G401 (cell line): Measurements from ENCODE around the gene RARG. TPM values are rescaled to one million over a fixed set of nuclear protein-coding genes. Genes with fewer than 3 reads are reported as not detected.

Source experiments
- DNase-seq: peaks from one replicate; pipeline ENCODE4 v3.0.0-alpha.2; 2015; ENCODE audit warnings: low spot score
- in situ Hi-C: cut with HindIII; loops from 2 replicates; pipeline ENCODE4 v1.10.0; 2016; ENCODE audit warnings: low sequenced_read_pairs, mixed read lengths
- total RNA-seq: library from RNA; depleted of rRNA; stranded (reverse); fragments of >200 nt; shearing (Covaris generic); gene quantifications from 2 replicates; pipeline ENCODE4 v1.2.3, GENCODE V29; 2014

RARG gene
- total RNA-seq, 1 experiment from 2014 or later: 48.6 TPM

DNA sequence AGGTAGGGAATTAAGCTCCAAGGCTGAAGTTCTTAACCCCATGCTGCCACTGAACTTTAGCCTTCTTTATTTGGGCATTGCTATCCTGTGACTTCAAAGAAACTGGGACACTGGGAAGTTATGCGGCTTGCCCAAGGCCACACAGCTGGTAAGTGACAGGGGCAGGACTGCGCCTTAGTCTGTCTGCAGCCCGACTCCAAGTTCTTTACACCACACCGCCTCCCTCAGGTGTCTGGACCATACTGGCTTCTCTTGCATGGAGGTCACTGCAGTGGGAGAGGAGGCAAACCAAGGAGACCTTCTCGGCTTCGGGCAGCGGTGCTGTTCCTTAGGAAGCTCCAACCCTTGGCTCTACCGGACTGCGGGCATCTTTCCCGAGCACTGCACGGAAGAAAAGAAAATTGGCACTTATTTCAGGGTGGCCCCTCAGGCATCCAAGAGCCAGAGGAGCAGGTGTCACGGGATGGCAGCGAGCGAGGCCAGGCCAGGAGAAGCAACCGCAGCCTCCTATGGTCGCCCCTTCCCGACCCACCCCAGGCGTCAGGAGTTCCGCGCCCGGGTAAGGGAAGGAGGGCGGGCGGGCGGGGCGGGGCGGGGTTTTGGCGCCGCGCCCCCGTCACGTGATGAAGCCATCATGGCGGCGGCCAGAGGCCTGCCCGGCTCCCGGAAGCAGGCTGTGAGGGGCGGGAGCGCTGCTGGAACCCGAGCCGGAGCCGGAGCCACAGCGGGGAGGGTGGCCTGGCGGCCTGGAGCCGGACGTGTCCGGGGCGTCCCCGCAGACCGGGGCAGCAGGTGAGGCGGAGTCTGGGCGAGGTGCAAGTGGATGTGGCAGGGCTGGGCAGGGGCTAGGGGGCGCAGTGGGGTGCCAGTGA lies 19.7 kb upstream of the RARG start:
- in situ Hi-C loops: no loop called here
- DNase-seq: peak; percentile 82

DNA sequence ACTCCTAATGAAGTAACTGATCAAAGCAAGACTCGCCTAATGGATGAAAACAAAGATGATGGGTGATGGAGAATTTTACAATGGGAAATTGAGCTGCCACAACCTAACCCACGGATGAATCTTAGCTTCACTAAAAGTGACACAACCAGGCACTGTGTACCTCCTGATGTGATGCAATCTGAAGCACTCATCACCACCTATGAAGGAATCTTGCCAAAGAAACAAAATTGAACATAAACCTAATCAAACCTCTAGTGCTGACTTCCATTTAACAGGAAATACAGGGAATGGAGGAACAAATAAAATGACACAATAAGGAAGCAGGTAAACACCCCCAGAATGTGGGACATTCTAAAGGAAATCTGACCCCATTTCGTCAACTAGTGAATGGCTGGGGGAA lies 13.3 kb upstream of the RARG start:
- DNase-seq: no peak
- in situ Hi-C loops: no loop called here

DNA sequence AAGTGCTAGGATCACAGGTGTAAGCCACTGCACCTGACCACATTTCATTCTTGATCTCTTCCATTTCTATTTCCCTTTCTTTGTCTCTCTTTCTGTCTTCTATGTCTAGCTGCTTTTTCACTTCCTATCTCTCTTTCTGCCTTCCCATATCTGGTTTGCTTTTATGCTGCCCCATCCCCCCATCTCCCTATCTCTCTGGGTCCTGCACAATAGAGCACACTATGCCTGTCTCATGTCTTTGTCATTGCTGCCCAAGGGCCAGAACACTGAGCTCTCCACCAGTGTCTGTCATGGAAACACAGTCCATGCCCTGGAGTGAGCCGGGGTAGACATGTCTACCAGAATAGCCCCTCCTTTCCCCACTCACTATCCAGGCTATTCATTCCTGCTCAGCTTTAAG lies 12.3 kb upstream of the RARG start:
- DNase-seq: no peak
- in situ Hi-C loops: no loop called here

DNA sequence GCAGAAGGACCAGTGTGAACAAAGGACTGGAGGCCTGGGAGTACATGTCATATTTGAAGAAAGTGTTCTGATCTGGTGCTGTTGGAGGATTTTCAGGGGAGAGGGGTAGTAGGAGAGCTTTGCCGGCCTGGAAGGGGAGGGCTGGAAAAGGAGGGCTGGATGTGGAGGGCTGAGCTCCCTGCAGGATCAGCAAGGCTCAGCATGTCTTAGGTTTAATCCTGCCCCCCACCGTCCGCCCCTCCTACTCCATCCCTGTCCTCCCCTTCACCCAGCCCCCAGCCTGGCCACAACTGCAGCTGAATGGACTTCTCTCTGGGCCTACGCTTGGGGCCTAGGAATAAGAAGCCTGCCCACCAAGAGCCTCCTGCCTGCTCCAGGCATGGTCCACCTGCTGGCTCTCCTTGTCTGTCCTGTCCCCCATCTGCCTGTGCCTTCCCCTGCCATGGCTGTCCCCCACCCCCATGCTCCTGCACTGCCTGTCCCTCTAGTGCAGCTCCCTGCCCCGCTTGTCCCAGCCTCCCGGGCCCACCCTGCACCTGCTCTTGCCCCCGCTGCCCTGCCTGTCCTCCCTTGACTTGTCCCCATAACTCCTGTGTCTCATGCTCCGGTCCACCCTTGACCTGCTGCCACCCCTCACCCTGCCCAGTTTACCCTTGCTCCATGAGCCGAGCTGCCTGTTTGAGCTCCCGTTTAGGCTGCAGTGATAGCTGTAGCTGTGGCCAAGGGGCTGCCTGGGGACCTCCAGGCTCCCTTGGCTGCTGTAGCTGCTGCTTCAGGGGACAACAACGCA lies 9.8 kb upstream of the RARG start:
- in situ Hi-C loops: no loop called here

DNA sequence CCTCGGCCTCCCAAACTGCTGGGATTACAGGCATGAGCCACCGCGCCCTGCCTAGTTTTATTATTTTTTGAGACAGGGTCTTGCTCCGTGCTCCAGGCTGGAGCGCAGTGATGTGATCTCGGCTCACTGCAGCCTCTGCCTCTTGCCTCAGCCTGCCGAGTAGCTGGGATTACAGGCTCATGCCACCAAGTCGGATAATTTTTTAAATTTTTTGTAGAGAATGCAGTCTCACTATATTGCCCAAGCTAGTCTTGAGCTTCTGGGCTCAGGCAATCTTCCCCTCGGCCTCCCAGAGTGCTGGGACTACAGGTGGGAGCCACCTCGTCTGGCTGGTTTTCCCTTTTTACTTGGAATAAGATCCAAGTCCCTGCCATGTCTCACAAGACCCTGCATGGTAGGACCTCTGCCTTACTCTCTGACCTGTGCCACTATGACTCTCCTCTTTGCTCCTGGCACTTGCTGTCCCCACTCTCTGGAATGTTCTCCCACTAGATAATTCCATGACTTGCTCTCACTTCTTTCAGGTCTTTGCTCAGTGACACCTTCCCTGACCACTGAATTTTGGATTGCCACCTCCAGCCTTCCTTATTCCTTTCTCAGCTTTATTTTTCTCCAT lies 7.7 kb upstream of the RARG start:
- DNase-seq: no peak
- in situ Hi-C loops: no loop called here

More for the DNA sequence above, 9.8 kb upstream of the RARG start:
- DNase-seq: no peak

DNA sequence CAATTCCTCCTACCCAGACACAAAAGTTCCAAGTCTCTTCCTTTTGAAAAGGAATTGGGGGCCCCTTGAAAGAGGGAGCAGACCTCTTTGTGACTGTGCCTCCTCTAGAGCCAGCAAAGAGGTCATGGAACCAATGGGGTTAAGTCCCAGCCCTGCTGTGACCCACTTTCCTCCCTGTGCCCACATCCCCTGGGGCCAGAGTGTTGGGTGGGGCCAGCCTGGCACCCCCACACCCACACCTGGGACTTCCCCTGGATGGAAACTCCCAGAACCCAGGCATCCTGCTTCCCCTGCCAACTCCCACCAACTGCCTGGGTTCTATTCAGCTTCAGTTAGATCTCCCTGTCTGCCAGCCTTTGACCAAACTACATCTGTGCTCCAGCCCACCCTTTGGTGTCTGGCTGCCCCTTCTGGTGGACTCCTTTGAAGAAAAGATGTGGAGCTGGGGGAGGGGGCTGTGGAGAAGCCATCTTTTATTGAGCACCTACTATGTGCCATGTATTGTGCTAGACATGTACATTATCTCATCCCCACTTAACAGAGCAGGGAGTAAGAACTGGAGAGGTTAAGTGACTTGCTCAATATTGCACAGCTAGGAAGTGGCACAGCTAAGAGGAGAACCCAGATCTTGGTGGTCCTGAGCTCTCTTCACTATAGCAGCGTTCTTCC lies 4.6 kb upstream of the RARG start:
- in situ Hi-C loops: no loop called here
- DNase-seq: no peak

DNA sequence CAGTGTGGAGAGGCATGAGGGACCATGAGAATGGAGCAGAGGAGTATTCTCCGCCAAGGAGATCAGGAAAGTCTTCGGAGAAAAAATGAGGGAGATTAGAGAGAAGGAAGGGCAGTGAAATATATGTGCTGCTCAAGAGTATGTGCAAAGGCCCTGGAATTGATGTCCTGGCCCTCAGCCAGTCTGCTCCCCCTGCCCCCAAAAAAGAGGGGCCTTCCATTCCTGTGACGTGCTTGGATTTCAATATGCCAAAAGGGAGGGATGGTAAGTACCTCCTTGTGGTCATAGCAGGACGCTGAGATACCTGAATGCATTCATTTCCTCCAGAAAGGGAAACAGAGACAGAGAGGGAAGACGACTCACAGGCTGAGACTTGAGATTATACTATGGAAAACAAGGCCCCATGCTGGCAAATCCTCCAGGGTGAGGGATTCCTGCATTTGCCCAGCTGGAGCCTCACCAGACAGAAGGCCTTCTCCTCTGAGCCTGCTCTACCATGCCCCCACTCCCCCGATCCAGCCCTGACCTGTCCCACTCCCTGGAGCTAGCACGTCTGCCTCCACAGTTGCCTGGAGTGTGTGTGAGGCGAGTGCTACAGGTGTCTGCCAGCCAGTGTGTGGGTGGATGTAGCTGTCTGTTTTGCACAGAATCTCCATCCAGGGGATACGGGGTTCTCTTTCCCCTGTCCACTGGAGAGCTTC lies 3.9 kb upstream of the RARG start:
- in situ Hi-C loops: no loop called here
- DNase-seq: no peak

DNA sequence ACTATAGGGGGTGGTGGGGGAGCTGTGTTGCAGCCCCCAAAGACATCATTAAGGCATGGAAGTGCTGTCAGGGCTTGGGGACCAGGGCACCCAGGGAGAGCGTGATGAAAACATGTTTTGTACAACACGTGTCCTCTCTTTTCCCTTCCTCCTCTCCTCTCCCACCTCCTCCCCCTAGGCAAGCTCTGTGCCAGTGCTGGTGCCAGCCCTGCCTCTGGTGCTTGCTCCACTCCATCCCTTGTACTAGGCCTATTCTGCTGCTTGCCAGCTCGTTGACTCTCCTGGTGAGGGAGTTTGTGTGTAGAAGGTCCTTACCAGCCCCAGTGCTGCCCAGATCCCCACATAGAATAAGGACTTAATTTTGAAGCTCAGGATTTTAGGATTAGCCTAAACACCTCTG lies 3.2 kb upstream of the RARG start:
- no peak for DNase-seq
- in situ Hi-C loops: no loop called here

DNA sequence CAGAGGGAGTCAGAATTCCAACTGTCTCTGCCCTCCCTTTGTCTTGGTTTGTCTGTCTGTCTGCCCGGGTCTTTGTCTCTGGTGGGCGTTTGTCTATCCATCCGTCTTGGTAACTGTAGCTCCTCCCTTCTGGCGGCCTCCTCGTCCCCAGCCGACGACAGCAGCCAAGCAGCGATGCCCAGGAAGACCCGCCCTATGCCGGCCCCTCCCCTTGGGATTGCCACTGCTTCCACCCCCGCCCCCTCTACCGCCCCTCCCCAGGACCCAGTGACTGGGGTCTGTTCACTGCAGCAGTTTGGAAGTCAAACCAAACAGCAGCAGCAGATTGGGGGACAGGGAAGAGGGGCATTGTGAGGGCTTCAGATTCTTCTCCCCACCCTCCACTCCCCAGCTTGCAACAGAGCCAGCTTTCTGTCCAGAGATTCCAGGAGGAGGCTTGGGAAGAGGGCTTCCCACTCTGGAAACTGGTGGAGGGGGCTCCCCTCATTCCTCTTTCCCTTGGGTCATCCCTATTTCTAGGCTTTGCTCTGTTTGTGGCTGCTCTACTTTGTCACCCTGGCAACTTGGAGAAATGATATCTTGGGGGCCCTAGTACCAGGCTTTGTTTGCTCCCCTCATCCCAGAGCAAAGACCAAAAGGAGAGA lies 2.4 kb upstream of the RARG start:
- in situ Hi-C loops: no loop called here
- DNase-seq: no peak

DNA sequence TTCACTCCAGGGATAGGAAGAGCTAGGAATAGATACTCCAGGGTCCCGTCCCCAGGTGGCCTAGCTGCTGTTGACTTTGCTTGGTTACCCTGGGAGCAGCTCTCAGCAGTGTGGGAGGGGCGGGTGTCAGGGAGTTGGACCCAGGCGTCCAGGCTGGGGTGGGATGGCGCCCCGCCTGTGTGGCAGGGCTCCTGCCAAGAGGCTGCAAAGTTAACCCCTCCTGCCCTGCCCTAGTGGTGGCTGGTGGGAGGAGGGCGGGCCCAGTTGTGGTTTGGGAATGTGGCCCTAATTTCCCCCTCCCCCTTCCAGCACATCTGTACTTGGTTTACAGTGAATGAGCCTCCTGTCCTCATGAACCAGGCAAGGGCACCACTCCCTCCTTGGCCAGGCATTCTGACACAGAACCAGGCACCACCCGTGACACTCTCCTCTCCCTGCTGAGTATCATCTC lies 1.7 kb upstream of the RARG start:
- in situ Hi-C loops: no loop called here
- no peak for DNase-seq

DNA sequence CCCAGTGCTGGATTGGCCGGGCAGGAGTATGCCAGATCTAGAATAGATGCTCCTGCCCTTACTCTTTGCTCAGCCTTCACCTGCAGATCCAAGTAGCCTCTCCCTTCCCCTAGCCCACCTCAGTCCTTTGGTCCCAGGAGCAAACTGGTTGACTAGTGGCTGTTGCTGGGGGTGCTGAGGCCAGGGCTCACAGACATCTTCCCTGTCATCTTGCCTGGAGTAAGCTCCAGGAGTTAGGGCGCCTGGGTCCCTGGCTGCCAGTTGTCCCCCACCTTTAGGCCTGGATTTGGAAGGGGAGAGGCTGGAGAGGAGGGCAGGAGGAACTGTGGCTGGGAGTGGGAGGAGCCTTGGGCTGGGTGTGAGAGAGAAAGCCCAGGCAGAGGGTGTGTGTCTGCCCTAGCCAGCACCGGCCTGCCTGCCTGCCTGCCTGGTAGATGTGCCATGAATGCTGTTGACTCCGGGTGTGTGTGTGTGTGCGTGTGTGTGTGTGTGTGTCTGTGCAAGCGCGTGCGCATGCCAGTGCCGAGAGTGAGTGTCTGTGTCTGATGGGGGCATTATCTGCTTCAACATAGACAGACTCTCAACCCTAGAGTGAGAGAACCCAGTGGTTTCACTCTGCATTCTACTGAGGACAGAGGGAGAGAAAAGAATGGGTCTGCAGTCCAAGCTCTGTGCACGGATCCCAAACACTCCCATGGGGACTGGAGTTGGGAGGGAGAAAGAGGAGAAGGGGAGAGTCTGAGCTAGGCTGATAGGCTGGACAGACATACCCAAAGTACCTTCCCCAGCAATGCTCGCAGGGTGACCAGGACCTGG lies 845 bp upstream of the RARG start:
- peak; percentile 76 for DNase-seq
- in situ Hi-C loops: no loop called here

DNA sequence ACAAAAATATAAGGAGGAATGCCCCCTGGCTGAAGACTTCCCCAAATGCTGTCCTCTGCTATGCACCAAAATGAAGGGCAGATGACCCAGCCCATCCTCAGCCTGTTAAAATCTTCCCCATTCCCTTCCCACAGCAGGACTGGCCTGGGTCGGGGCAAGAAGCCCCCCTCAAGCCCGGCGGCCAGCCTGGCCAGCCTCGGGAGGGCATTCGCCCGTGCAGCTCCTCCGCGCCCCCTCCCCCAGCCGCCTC lies 413 bp downstream of the RARG start:
- DNase-seq: no peak
- in situ Hi-C loops: no loop called here

DNA sequence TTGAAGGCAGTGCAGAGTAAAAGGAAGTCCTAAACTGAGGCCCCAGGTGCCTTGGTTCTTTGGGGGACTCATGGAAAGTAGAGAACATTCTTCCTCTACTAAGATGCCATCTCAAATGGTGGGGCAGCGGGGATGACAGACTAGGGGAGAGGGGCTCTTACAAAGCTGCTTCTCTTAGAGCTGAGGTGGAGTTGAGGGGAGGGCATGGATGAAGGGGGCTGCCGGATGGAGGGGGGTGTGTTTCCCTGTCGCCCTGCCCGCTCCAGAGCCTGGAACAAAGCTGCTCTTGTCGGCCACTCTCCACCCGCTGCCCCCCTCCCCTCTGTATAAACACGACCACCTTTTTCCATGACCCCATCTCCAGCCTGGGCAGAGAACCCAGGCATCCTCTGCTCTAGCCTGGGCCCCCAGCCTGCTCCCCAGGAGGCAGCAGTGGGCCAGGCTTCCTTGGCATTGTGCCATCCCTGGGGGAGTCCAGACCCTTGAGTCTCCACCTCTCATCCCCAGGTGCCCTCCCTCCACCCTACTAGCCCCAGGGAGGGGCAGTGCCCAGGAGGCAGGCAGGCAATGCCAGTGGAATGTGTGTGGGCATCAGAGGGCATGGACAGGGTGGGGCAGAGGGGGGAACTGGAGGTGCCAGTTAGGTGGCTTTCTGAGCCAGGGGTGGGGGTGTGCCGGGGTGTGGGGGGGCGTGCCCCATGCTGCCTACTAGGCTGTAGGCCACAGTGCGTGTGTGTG lies 1.7 kb downstream of the RARG start:
- DNase-seq: no peak
- in situ Hi-C loops: no loop called here

DNA sequence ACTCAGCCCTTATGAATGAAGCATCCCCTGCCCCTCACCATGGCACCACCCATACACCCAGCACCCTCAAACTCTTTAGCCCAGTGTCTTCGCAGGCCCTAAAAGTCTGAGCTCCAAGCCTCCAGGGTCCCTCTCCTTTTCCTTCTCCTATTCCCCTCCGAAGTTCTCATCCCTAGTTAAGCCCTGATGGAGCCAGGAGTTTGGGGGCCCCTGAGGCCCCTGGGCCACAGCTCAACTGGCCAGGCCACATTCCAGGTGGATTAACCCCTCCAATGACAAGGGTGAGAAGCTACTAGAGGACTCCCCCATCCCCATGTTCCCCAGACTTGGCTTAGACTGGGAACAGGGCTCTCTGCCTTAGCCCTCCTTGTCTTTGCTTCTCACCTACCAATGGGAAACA lies 2.6 kb downstream of the RARG start:
- DNase-seq: no peak
- in situ Hi-C loops: no loop called here

DNA sequence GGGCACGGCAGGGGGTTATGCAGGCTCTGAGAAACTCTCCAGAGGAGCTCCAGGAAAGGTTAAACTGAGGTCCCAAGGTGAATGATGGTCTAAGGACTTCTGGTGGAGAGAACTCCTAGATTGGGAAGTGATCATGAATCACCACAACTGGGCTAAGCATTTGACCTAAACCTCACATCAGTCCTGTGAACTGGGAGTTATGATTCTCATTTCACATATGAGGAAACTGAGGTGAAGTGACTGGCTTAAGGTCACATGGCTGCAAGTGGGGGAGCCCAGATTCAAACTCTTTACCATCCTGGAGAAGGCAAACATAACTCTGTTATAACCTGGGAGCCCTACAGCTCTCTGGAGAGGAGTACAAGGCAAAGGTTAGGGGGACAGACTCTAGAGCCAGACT lies 4.2 kb downstream of the RARG start:
- no peak for DNase-seq
- in situ Hi-C loops: no loop called here

DNA sequence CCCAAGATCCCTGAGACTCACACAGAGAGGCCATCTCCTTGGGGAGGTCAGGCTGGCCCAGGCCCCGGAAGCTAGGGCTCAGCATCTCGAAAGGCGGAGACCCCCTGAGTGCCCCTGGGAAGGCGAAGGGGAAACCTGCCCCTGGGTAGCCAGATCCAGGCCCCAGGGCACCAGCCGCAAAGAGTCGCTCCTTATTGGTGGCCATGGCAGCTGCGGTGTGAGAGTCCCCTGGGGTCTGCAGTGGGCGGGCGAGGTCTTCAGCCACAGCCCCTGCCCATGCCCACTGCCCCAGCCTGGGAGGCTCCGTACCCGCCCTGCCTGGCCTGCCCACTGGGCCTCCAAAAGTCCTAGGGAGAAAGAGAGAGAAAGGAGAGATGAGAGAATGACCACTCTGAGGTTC lies 4.7 kb downstream of the RARG start:
- DNase-seq: no peak

DNA sequence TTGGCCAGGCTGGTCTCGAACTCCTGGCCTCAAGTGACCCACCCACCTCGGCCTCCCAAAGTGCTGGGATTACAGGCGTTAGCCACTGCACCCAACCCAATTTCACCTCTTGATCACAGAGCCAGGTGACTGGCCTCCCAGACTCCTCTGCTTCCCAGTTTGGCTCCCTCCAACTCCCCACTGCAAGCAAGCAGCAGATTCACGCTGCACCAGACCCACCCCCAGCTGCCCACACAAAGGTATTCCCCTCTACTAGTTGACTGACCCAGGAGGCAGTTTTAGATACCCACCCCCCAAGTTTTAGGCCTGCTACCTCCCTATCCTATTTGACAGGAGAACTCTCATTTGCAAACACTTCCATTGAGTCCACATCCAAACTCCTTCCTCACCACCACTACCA lies 5.2 kb downstream of the RARG start:
- in situ Hi-C loops: no loop called here
- DNase-seq: no peak

More for the DNA sequence above, 4.7 kb downstream of the RARG start:
- in situ Hi-C loops: no loop called here
